ENCODE measurements around the gene ELF5.

ELF5 gene

GRCh38 chr11:34536056-34536455, 22.5 kb upstream of the ELF5 start:
- no peak for TF ChIP-seq SPI1 (IDR thresholded peaks at IDR 0.05; ENCODE audit: borderline replicate concordance, low read depth)
- no peak for TF ChIP-seq GABPA (IDR thresholded peaks at IDR 0.05; ENCODE audit: low read depth)
- no peak for TF ChIP-seq CTCF (IDR thresholded peaks at IDR 0.05; ENCODE audit: insufficient read depth, low read length)
- TF ChIP-seq POLR2AphosphoS5 (IDR thresholded peaks at IDR 0.05; ENCODE audit: low read depth) = no peak
- no peak for TF ChIP-seq REST (IDR thresholded peaks at IDR 0.05; ENCODE audit: insufficient replicate concordance, low read depth)
- Histone ChIP-seq H3K27me3 (ENCODE audit: insufficient read depth, poor library complexity, severe bottlenecking) (peaks cover 9% of the 10 kb centered on the region), H3K27ac (replicated peaks) (no peak overlapping the region), H3K4me3 (replicated peaks; ENCODE audit: insufficient read depth, low read length) (no peak overlapping the region)
- no peak for DNase-seq (ENCODE audit: low read depth in 1 of 2, low spot score in 1 of 2)

GRCh38 chr11:34534826-34535225, 21.2 kb upstream of the ELF5 start:
- Histone ChIP-seq H3K27ac (replicated peaks) (no peak overlapping the region), H3K27me3 (ENCODE audit: insufficient read depth, poor library complexity, severe bottlenecking) (peaks cover 10% of the 10 kb centered on the region), H3K4me3 (replicated peaks; ENCODE audit: insufficient read depth, low read length) (no peak overlapping the region)
- no peak for TF ChIP-seq GABPA (IDR thresholded peaks at IDR 0.05; ENCODE audit: low read depth)
- no peak for TF ChIP-seq CTCF (IDR thresholded peaks at IDR 0.05; ENCODE audit: insufficient read depth, low read length)
- no peak for TF ChIP-seq SPI1 (IDR thresholded peaks at IDR 0.05; ENCODE audit: borderline replicate concordance, low read depth)
- no peak for TF ChIP-seq POLR2AphosphoS5 (IDR thresholded peaks at IDR 0.05; ENCODE audit: low read depth)
- TF ChIP-seq REST (IDR thresholded peaks at IDR 0.05; ENCODE audit: insufficient replicate concordance, low read depth) = no peak
- DNase-seq (ENCODE audit: low read depth in 1 of 2, low spot score in 1 of 2) = no peak

GRCh38 chr11:34531663-34532062, 18.1 kb upstream of the ELF5 start:
- no peak for DNase-seq (ENCODE audit: low read depth in 1 of 2, low spot score in 1 of 2)
- Histone ChIP-seq H3K4me3 (replicated peaks; ENCODE audit: insufficient read depth, low read length) (no peak overlapping the region), H3K27ac (replicated peaks) (no peak overlapping the region), H3K27me3 (ENCODE audit: insufficient read depth, poor library complexity, severe bottlenecking) (peaks cover 11% of the 10 kb centered on the region)
- TF ChIP-seq SPI1 (IDR thresholded peaks at IDR 0.05; ENCODE audit: borderline replicate concordance, low read depth) (no peak), REST (IDR thresholded peaks at IDR 0.05; ENCODE audit: insufficient replicate concordance, low read depth) (no peak), GABPA (IDR thresholded peaks at IDR 0.05; ENCODE audit: low read depth) (no peak), CTCF (IDR thresholded peaks at IDR 0.05; ENCODE audit: insufficient read depth, low read length) (no peak), POLR2AphosphoS5 (IDR thresholded peaks at IDR 0.05; ENCODE audit: low read depth) (no peak)

Data from HL-60 (cell line).